Measurements from ENCODE around the gene PRIM2.
"Not testable (repeated sequence)": the region's sequence is repeated elsewhere in the genome, so short reads cannot be mapped to it uniquely, and the experiment has no call there.

The PRIM2 gene

GRCh38 chr6:57365076-57365583 lies 47.7 kb downstream of the PRIM2 start:
- not testable (repeated sequence) for DNase-seq (ENCODE audit: low read depth)

GRCh38 chr6:57368965-57369731 lies 51.7 kb downstream of the PRIM2 start:
- DNase-seq (ENCODE audit: low read depth), result not testable (repeated sequence)

- not testable (repeated sequence) for DNase-seq (ENCODE audit: low read depth)
These were observed 54.3 kb downstream of the PRIM2 start for GRCh38 chr6:57371779-57372178.

GRCh38 chr6:57374764-57375163 lies 57.3 kb downstream of the PRIM2 start:
- DNase-seq (ENCODE audit: low read depth), result not testable (repeated sequence)

- DNase-seq (ENCODE audit: low read depth), result not testable (repeated sequence)
These were observed 58.7 kb downstream of the PRIM2 start for GRCh38 chr6:57376083-57376482.

GRCh38 chr6:57389038-57389592 lies 71.7 kb downstream of the PRIM2 start:
- DNase-seq (ENCODE audit: low read depth), result not testable (repeated sequence)

GRCh38 chr6:57390818-57391217 lies 73.4 kb downstream of the PRIM2 start:
- not testable (repeated sequence) for DNase-seq (ENCODE audit: low read depth)

GRCh38 chr6:57392047-57392446 lies 74.6 kb downstream of the PRIM2 start:
- not testable (repeated sequence) for DNase-seq (ENCODE audit: low read depth)

- DNase-seq (ENCODE audit: low read depth), result not testable (repeated sequence)
These were observed 101.9 kb downstream of the PRIM2 start for GRCh38 chr6:57419341-57419740.

GRCh38 chr6:57421503-57421902 lies 104.1 kb downstream of the PRIM2 start:
- DNase-seq (ENCODE audit: low read depth), result no peak

- no peak for DNase-seq (ENCODE audit: low read depth)
These were observed 106.0 kb downstream of the PRIM2 start for GRCh38 chr6:57423468-57423867.

- not testable (repeated sequence) for DNase-seq (ENCODE audit: low read depth)
These were observed 114.3 kb downstream of the PRIM2 start for GRCh38 chr6:57431742-57432141.

GRCh38 chr6:57432157-57432556 lies 114.7 kb downstream of the PRIM2 start:
- DNase-seq (ENCODE audit: low read depth), result no peak

GRCh38 chr6:57432919-57433684 lies 115.7 kb downstream of the PRIM2 start:
- no peak for DNase-seq (ENCODE audit: low read depth)

GRCh38 chr6:57433790-57434189 lies 116.4 kb downstream of the PRIM2 start:
- DNase-seq (ENCODE audit: low read depth), result not testable (repeated sequence)

GRCh38 chr6:57434944-57435343 lies 117.5 kb downstream of the PRIM2 start:
- no peak for DNase-seq (ENCODE audit: low read depth)

- DNase-seq (ENCODE audit: low read depth), result no peak
These were observed 118.2 kb downstream of the PRIM2 start for GRCh38 chr6:57435475-57436160.

GRCh38 chr6:57440735-57441134 lies 123.3 kb downstream of the PRIM2 start:
- not testable (repeated sequence) for DNase-seq (ENCODE audit: low read depth)

GRCh38 chr6:57442133-57442532 lies 124.7 kb downstream of the PRIM2 start:
- DNase-seq (ENCODE audit: low read depth), result not testable (repeated sequence)

- DNase-seq (ENCODE audit: low read depth), result not testable (repeated sequence)
These were observed 125.8 kb downstream of the PRIM2 start for GRCh38 chr6:57443181-57443580.

- not testable (repeated sequence) for DNase-seq (ENCODE audit: low read depth)
These were observed 127.4 kb downstream of the PRIM2 start for GRCh38 chr6:57444787-57445186.

GRCh38 chr6:57445379-57445778 lies 127.9 kb downstream of the PRIM2 start:
- DNase-seq (ENCODE audit: low read depth), result not testable (repeated sequence)

Measured in T-helper 22 cell (primary cell).